HepG2 (cell line): ENCODE measurements around the gene LPO. TPM values are rescaled to one million over a fixed set of nuclear protein-coding genes. Genes with fewer than 3 reads are reported as not detected.

Source experiments
- CREBL2 ChIP-seq: sonication (generic); formaldehyde crosslinking; IDR thresholded peaks from 2 replicates; pipeline ENCODE4 v1.8.1; 2023; ENCODE audit warnings: missing genetic modification reagents, mild to moderate bottlenecking, borderline replicate concordance
- KIAA2018 ChIP-seq: sonication (generic); formaldehyde crosslinking; IDR thresholded peaks from 2 replicates; pipeline ENCODE4 v1.5.0; 2020; ENCODE audit warnings: mild to moderate bottlenecking, missing genetic modification reagents, borderline replicate concordance
- PCBP1 ChIP-seq: fragments of 200-400 bp; formaldehyde crosslinking; IDR thresholded peaks from 2 replicates; pipeline ENCODE4 v1.6.1; 2017; ENCODE audit warnings: mild to moderate bottlenecking, low read depth, low read length, borderline replicate concordance
- REST ChIP-seq, 2 experiments: IDR thresholded peaks; 2 replicates each; pipeline ENCODE4 v1.6.1; 2011 to 2012; ENCODE audit warnings: low read length in 2 of 2, borderline replicate concordance in 1 of 2, low read depth in 1 of 2, mild to moderate bottlenecking in 1 of 2, moderate library complexity in 1 of 2
- ZBTB37 ChIP-seq: sonication (generic); formaldehyde crosslinking; IDR thresholded peaks from 2 replicates; pipeline ENCODE4 v1.4.0; 2020; ENCODE audit warnings: mild to moderate bottlenecking, missing genetic modification reagents
- ZBTB49 ChIP-seq: sonication (generic); formaldehyde crosslinking; IDR thresholded peaks from 2 replicates; pipeline ENCODE4 v1.4.0; 2020; ENCODE audit warnings: missing genetic modification reagents, borderline replicate concordance
- ZC3H4 ChIP-seq: sonication (generic); formaldehyde crosslinking; IDR thresholded peaks from 2 replicates; pipeline ENCODE4 v1.4.0; 2020; ENCODE audit warnings: missing genetic modification reagents, borderline replicate concordance
- ZNF335 ChIP-seq: sonication (generic); formaldehyde crosslinking; IDR thresholded peaks from 2 replicates; pipeline ENCODE4 v1.4.0; 2020; ENCODE audit warnings: missing genetic modification reagents
- ZNF549 ChIP-seq: sonication (generic); formaldehyde crosslinking; IDR thresholded peaks from 2 replicates; pipeline ENCODE4 v1.5.0; 2020; ENCODE audit warnings: missing genetic modification reagents
- ZSCAN20 ChIP-seq: sonication (generic); formaldehyde crosslinking; IDR thresholded peaks from 2 replicates; pipeline ENCODE4 v1.4.0; 2020; ENCODE audit warnings: missing genetic modification reagents, mild to moderate bottlenecking, borderline replicate concordance
- polyA plus RNA-seq, 8 experiments: library from polyadenylated mRNA; depleted of rRNA in 3 of 8; stranded (reverse) in 7 of 8; unstranded in 1 of 8; fragments of >200 nt; fragmentation: Illumina TruSeq in 4 of 8; extraction: Trizol in 4 of 8; gene quantifications; 2 replicates each; pipeline versions ENCODE4 v1.2.1 to v1.2.3, GENCODE V29; 2011 to 2016; ENCODE audit warnings: low read depth in 4 of 8, missing spikeins in 1 of 8, mixed read lengths in 1 of 8; ENCODE audit not compliant: insufficient read depth in 1 of 8
- total RNA-seq, 5 experiments: library from RNA; depleted of rRNA; stranded (reverse); fragments of >200 nt; fragmentation: Illumina TruSeq; extraction: Trizol; gene quantifications; 2 replicates each; pipeline ENCODE4 v1.2.3, GENCODE V29; 2016; ENCODE audit warnings: low read depth in 1 of 5

LPO gene
- total and polyA plus RNA-seq, 2 of the 13 experiments (the other 11 are each of a cell fraction or from before 2014, with no cell fraction given) = not detected

- TF ChIP-seq KIAA2018 (peak; percentile 88; the same call in 1 of the 2 replicates), ZNF549 (CRISPR knock-in tag) (no peak), ZBTB49 (CRISPR knock-in tag) (no peak), PCBP1 (0 out of 2 replicates have a peak, but pooled peaks have one; percentile 62), ZBTB37 (CRISPR knock-in tag) (no peak; the same call in 1 of the 2 replicates), ZC3H4 (CRISPR knock-in tag) (no peak), ZSCAN20 (peak; percentile 72), ZNF335 (CRISPR knock-in tag) (no peak; the same call in none of the 2 replicates), CREBL2 (peak; percentile 78; the same call in 1 of the 2 replicates), REST (IDR thresholded peaks at IDR 0.05; ENCODE audit: borderline replicate concordance in 1 of 2, low read depth in 1 of 2, low read length in 2 of 2) (peak in 1 of 2 experiments; percentile 77; a peak in 1 of 4 replicates)
Observed at GRCh38 chr17:58219007-58219788, 19.2 kb upstream of the LPO start, which contains the start of gene MKS1 (continued).
